Pons (tissue), 1 donor: ENCODE results near the gene NAB1.

Experiments
- DNase-seq: peaks from one replicate; pipeline ENCODE4 v3.0.0-alpha.2; 2016; ENCODE audit warnings: low spot score

NAB1 gene

DNA sequence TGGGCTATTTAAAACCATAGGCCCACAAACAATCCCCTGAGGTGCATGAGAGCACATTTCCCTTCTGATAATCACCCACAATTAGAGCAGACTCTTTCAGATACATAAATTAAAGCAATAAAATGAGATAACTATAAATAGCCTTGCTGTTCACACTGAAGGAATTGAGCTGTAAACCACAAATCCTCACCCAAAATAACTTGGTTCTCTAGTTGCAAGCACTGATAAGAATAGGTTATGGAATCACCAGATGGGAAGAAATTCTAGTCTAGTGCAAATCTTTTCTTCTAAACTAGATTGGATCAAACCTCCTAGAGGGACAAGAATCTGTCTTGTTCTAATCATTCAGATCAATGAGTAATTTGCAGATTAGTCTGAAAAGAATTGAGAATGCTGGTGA lies 64.6 kb downstream of the NAB1 start:
- DNase-seq: no peak

DNA sequence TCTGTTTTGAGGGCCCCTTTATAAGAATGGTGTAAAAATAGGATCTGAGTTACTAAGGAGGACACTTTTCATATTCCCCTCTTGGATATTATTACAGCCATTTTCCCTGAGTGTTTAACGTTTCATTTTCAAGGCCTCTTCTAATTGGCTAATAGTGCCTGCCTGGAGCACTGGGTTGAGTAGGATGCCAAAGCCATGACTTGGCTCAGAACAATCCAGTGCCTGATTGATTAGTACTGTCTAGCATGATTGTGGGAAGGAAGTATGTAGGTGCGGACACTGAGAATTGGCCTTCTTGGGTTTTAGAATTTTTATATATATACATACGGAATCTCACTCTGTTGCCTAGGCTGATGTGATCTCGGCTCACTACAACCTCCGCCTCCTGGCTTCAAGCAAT lies 66.1 kb downstream of the NAB1 start:
- no peak for DNase-seq

DNA sequence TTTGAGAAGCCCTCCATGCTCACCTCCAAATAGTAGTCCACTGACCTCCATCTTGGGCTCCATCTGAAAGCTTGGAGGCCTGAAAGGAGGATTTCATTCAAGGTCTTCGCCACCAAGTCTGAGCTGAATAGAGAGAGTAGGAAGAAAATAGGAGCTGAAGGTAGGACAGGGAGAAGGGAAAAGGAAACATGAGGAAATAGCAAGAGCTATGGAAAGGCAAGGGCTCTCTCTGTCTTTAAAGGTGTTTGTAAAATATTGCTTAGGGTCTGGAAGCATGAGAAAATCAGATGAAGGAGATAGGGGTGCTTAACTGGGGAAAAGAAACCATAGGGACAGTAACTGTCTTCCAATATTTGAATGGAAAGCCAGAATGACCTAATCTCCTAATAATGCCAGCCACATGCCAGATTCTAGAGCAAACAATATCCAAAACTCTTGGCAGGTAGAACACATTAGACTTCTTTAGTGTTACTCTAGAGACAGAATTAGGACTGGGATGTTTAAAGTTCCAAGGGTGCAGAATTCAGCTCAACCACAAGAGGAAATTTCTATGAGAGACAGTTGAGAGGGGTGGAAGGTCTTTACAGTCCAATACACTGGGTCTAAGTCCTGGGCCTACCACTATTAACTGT lies 67.4 kb downstream of the NAB1 start:
- DNase-seq: no peak

DNA sequence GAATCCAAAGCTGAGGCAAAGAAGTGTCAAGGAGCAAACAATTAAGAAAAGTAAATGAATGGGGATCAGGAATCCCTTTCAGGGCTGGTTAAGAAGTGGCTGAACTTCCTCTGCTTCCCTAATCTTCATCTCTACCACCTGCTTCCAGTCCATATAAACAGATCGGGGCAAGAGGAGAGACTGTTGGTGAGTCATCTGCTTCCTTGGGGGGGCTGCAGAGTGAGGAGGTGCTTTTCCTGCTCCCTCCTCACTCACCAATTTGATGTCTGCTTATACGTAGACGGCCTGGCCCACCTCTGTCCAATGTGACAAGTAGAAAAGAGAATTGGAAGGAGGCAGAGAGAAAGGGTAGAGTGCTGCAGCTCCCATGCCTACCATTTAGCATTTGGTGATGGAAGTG lies 68.4 kb downstream of the NAB1 start:
- no peak for DNase-seq

DNA sequence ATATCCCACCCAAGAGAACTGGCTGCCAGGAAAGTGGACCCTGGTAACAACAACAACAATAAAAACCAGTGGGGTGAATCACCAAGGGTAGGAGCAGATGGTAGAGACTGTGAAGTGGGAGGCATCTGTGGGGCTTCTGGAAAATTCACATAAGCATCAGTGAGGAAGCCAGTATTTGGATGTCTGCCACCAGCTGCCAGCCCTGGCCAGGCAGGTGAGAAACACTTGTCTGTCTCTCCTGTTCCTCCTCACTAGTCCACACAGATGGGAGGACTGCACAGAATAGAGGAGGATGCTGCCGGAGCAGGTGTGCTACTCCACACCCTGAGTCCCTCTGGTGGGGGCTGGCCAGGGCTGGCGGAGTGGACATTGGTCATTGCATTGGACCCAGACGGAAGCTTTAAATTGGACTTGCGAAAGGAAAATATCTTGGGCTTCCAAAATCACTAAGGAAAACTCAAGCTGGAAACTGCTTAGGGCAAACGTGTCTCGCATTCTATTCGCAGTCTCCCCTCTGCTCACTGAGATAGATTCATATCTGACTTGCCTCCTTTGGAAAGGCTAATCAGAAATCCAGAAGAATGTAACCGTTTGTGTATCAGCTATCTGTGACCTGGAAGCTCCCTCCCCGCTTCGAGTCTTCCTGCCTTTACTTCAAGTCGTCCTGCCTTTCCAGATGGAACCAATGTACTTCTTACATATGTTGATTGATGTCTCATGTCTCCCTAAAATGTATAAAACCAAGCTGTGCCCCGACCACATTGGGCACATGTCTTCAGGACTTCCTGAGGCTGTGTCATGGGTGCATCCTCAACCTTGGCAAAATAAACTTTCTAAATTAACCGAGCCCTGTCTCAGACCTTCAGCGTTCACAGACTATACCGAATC lies 69.1 kb downstream of the NAB1 start:
- no peak for DNase-seq

DNA sequence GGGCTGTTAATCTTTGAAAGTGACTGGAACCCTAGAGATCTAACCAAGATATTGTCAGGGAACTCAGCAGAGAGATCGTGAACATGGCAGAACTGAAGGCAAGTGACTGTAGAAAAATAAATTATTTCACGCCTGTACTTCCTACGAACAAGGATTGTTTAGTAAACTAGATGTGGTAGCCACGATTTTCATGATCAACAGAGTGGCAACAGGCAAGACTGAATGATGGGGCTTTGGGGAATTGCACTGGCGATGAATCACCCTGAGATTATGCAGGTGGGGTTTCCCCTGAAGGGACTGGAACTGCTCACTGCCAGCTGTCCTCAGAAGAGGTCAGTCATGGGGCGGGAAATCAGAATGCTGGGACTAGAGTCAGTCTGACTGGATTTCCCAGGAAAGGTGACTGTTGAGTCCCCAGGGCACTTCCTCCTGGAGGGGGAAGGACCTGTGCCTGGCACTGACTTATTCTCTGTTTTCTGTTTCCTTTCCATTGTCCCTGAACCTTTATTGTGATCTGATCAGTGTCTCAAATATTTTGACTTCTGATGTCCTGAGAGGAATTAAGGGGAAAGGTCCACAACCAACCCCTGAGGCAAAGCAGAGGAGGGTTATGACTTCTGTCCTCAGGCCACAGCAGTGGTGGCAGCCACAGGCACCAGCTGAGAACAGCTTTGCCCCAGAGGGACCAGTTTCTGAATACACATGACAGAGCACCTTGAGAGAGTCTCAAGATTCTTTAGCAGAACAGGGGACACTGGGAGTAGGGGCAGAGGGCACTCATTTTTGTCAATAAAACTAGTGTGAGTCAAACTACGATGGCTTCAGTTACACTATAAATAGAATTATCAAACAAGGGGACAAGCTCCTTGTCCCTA lies 70.0 kb downstream of the NAB1 start:
- DNase-seq: no peak

DNA sequence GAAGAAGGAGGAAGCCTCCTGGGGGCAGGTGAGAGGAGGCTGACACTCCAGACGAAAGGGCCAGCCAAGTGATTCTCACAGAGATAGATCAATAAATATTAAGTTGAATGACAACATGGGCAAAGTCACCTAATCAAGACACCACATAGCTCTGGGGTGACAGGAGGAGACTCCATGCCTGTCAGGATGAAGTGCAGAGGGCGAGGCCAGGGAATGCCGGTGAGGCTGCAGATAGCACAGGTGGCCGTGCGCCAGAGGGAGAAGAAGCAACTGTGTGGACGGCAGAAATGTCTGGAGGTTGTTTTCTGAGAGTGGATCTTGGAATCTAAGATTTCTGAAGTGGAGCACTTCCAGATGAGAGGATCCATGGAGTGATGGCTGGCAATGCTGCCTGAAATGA lies 71.4 kb downstream of the NAB1 start:
- no peak for DNase-seq

DNA sequence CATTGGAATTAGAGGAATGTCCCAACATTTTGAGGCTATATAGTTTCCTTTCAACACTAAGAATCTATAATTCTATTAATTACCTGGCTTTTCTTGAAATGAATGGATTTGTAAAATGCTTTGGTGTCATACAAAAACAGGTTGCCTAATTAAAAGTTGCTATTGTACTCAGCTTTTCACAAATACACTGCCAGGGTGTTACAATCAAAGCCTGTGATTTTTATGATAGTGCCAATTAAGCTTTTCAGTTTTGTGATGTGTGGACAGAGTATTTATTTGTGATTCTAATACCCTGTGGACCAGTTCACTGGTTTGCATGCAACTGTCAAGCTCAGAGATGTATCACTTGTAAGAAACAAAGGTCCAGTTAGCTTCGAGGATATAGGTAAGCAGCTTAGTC lies 71.8 kb downstream of the NAB1 start:
- no peak for DNase-seq

DNA sequence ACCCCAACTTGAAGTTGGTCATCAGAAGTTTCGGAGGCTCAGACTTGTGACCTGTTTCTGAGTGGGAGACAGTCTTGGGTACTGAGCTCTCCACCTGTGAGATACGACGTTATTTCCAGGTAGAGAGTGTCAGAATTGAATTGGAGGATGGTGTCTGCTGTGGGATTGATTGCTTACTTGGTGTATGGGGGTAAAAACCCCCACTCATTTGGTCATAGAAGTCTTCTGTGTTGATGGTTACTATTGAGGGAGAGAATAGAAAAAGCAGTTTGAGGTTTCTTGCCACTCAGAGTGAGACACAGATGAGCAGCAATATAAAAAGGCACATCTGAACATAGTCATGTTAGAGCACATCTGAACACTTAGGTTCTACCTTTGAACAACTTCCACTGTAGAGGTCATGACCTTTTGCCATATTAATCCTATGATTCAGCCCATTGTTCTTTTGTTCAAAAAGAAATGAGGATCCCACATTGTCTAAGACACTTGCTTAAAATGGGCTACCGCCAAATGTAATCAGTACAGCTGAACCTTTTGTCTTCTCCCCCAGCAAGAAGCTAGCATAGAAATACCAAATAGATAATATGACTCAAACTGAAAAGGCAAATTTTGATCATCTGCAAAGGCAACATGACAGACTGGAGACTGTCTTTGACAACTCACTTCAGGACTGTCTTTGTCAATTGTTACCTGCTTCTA lies 73.3 kb downstream of the NAB1 start:
- no peak for DNase-seq

DNA sequence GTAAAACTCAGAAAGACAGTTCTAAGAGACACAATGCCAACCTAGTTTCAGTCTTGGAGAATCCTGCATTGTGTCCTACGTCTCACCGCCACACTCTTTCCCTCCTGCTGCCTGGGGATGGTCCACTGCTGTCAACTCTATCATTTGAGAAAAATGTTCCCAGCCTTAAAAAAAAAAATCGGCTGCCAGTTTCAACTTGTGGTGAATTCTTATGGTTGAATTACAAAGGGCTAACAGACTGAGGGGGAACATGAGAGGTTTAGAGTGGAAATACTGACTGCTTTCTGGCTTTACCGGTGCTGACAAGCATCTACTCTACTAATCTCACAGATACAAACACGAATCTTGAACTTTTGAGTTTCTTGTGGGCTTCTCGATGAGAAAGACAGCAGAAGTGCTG lies 74.0 kb downstream of the NAB1 start:
- DNase-seq: no peak

DNA sequence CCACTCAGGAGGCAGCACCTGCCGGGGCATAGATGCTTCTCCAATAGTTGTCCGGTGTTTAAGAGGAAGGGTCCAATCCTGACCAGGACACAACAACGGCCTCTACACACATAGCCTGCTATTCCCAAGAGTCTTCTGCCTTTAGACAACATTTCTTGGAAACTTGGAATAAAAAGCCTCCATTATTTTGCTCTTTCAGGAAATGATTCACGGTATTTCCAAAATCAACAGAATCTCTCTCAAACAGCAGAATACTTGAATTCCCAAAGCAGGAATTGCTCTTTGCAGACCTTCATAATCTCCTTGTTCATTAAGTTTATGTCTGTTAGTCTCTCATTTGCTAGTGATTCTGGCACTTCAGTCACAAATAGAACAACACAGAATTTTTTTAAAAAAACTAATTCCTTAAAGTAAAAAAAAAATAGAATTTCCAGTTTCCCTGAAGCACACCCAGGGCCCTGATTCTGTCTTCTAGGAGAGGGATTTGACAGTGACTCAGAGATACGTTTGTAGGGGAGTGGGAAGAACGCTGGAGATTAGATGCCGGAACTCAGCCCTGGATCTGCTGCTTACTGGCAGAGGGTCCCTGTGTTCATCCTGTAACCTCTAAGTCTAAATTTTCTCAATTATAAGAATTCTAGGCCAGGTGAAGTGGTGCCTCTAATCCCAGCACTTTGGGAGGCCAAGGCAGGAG lies 74.7 kb downstream of the NAB1 start:
- DNase-seq: no peak

DNA sequence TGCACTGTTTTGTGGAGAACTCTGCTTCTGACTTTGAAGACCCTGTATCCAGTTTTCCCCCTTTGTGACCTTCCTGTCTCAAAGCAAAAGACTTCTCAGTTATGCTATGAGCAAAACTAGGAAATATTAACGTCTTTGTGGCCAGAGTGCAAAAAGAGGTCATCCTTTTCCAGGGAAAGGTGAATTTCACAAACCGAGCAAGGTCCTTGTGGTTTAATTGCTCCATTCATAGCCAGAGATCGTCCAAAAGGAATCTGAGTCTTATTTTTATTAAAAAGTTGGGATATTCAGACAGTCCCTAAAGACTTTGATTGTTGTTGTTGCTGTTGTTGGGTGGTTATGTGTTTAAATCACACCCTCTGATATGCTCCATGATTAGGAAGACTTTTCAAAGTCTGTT lies 77.4 kb downstream of the NAB1 start:
- no peak for DNase-seq

DNA sequence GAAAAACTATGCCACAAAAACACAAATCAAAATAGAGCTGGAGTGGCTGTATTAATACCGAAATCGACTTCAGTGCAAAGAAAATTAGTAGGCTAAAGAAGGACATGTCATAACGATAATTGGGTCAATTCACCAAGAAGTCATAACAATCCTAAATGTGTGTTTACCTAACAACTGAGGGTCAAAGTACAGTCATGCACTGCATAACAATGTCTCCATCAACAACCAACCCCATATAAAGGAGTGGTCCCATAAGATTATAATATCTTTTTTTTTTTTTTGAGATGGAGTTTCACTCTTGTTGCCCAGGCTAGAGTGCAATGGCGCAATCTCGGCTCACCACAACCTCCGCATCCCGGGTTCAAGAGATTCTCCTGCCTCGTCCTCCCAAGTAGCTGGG lies 87.5 kb downstream of the NAB1 start:
- DNase-seq: no peak

DNA sequence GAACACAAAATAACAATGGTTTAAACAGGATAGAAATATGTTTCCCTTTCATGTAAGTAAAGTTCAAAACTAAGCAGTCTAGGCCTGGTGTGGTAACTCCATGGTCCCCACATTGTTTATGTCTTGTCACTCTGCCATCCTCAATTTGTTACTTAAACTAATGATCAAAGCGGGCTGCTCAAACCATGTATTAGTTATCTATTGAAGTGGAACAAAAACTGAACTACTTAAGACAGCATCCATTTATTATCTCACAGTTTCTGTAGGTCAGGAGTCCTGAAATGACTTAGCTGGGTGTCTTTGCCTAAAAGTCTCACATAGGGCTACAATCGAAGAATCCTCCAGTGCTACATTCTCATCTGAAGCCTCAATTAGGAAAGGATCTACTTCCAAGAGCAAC lies 91.6 kb downstream of the NAB1 start:
- DNase-seq: no peak
